Neuronal stem cell (in vitro differentiated cells): Measurements from ENCODE around the gene KIAA0930.

Experiments
- DNase-seq: peaks from one replicate; pipeline ENCODE4 v3.0.0-alpha.2; 2013; ENCODE audit warnings: low spot score
- H2AFZ ChIP-seq: one replicate; pipeline ENCODE4 v1.6.1; 2013; ENCODE audit warnings: mild to moderate bottlenecking, low read length, inconsistent platforms
- H2AK5ac ChIP-seq: 2 replicates; pipeline ENCODE4 v1.6.1; 2013; ENCODE audit warnings: low read depth, mild to moderate bottlenecking, inconsistent platforms, low read length, moderate library complexity, mixed read lengths
- H2BK120ac ChIP-seq: 2 replicates; pipeline ENCODE4 v1.6.1; 2013; ENCODE audit warnings: low read depth, mild to moderate bottlenecking, inconsistent platforms, low read length, moderate library complexity, mixed read lengths
- H2BK12ac ChIP-seq: one replicate; pipeline ENCODE4 v1.6.1; 2013; ENCODE audit warnings: low read length, inconsistent platforms
- H2BK15ac ChIP-seq: 2 replicates; pipeline ENCODE4 v1.6.1; 2013; ENCODE audit warnings: mild to moderate bottlenecking, low read length, inconsistent platforms, mixed read lengths
- H2BK5ac ChIP-seq: one replicate; pipeline ENCODE4 v1.6.1; 2013; ENCODE audit warnings: inconsistent platforms, mild to moderate bottlenecking, low read length, moderate library complexity
- H3K14ac ChIP-seq: one replicate; pipeline ENCODE4 v1.6.1; 2013; ENCODE audit warnings: low read length, inconsistent platforms
- H3K18ac ChIP-seq: 2 replicates; pipeline ENCODE4 v1.6.1; 2013; ENCODE audit warnings: low read length, inconsistent platforms
- H3K23ac ChIP-seq: 2 replicates; pipeline ENCODE4 v1.6.1; 2013; ENCODE audit warnings: low read depth, mild to moderate bottlenecking, mixed read lengths, low read length, inconsistent platforms; ENCODE audit not compliant: poor library complexity
- H3K27ac ChIP-seq: replicated peaks from 3 replicates; pipeline ENCODE4 v1.5.1; 2013; ENCODE audit warnings: low read length, inconsistent platforms
- H3K27me3 ChIP-seq, 3 experiments: 2 replicates each; pipeline ENCODE4 v1.6.1; 2013; ENCODE audit warnings: low read length in 3 of 3, mild to moderate bottlenecking in 2 of 3, inconsistent platforms in 1 of 3, low read depth in 1 of 3, mixed read lengths in 1 of 3, moderate library complexity in 1 of 3; ENCODE audit not compliant: control insufficient read depth in 3 of 3, insufficient read depth in 3 of 3
- H3K36me3 ChIP-seq, 2 donors: replicated peaks in 1 of 2; 2 replicates each; pipeline ENCODE4 v1.6.1; 2013; ENCODE audit warnings: low read length in 2 of 2; ENCODE audit not compliant: control insufficient read depth in 2 of 2, insufficient read depth in 2 of 2
- H3K4ac ChIP-seq: 2 replicates; pipeline ENCODE4 v1.6.1; 2013; ENCODE audit warnings: inconsistent platforms, mild to moderate bottlenecking, low read length, moderate library complexity
- H3K4me1 ChIP-seq, 2 donors: 1 replicate in 1 of 2; 2 replicates in 1 of 2; pipeline ENCODE4 v1.6.1; 2013; ENCODE audit warnings: low read length in 2 of 2, low read depth in 1 of 2; ENCODE audit not compliant: control insufficient read depth in 2 of 2, insufficient read depth in 1 of 2
- H3K4me2 ChIP-seq: one replicate; pipeline ENCODE4 v1.6.1; 2013; ENCODE audit warnings: mild to moderate bottlenecking, low read length, inconsistent platforms; ENCODE audit not compliant: insufficient read depth, poor library complexity, severe bottlenecking
- H3K4me3 ChIP-seq, 2 donors: 2 replicates each; pipeline ENCODE4 v1.5.1; 2013; ENCODE audit warnings: low read length in 2 of 2, mild to moderate bottlenecking in 2 of 2, inconsistent platforms in 1 of 2, moderate library complexity in 1 of 2
- H3K79me1 ChIP-seq: one replicate; pipeline ENCODE4 v1.6.1; 2013; ENCODE audit warnings: low read depth, mild to moderate bottlenecking, inconsistent platforms, low read length, moderate library complexity
- H3K9ac ChIP-seq: one replicate; pipeline ENCODE4 v1.6.1; 2013; ENCODE audit warnings: mild to moderate bottlenecking, low read depth, low read length, inconsistent platforms; ENCODE audit not compliant: poor library complexity
- H3K9me3 ChIP-seq, 2 donors: replicated peaks in 1 of 2; 2 replicates each; pipeline versions ENCODE3 to v1.6.1; 2013; ENCODE audit warnings: low read length in 2 of 2, mild to moderate bottlenecking in 2 of 2, inconsistent platforms in 1 of 2, low read depth in 1 of 2, mixed read lengths in 1 of 2, moderate library complexity in 1 of 2; ENCODE audit not compliant: control insufficient read depth in 2 of 2, insufficient read depth in 1 of 2
- H4K8ac ChIP-seq: one replicate; pipeline ENCODE4 v1.6.1; 2013; ENCODE audit warnings: low read depth, mild to moderate bottlenecking, inconsistent platforms, low read length, moderate library complexity
- H4K91ac ChIP-seq: one replicate; pipeline ENCODE4 v1.6.1; 2013; ENCODE audit warnings: low read length, low read depth, mild to moderate bottlenecking, inconsistent platforms; ENCODE audit not compliant: poor library complexity
- WGBS, 2 donors: extraction: QIAGEN DNeasy Blood & Tissue Kit; methylation state at CpG; one replicate each; pipeline ENCODE4 v1.1.7; 2013; ENCODE audit warnings: missing lambda C conversion rate in 2 of 2, mixed read lengths in 1 of 2; ENCODE audit not compliant: insufficient read length in 2 of 2, insufficient replicate concordance in 1 of 2; ENCODE audit errors: extremely low coverage in 2 of 2; 5-methylcytosine and 5-hydroxymethylcytosine counted together

KIAA0930 gene

GRCh38 chr22:45230026-45230721 lies 10.5 kb downstream of the KIAA0930 start:
- no peak overlapping the region for H3K4me3 ChIP-seq
- H3K9ac ChIP-seq = peak overlapping the region; percentile 50
- no peaks in the 10 kb centered on the region for H3K9me3 ChIP-seq
- no peak overlapping the region for H2AK5ac ChIP-seq
- H3K4me1 ChIP-seq = peaks cover 9 to 15% of the 10 kb centered on the region in 2 donors
- no peak overlapping the region for H2AFZ ChIP-seq
- H3K18ac ChIP-seq = peak overlapping the region; percentile 48
- DNase-seq = no peak
- H3K23ac ChIP-seq = no peak overlapping the region
- H3K14ac ChIP-seq = no peak overlapping the region
- H3K27ac ChIP-seq = no peak overlapping the region
- peaks cover 9% of the 10 kb centered on the region for H3K79me1 ChIP-seq
- no peak overlapping the region for H3K4ac ChIP-seq
- H2BK5ac ChIP-seq = no peak overlapping the region
- no peaks in the 10 kb centered on the region for H3K36me3 ChIP-seq
- no peak overlapping the region for H2BK120ac ChIP-seq
- no peak overlapping the region for H2BK15ac ChIP-seq
- no peak overlapping the region for H4K91ac ChIP-seq
- no peak overlapping the region for H3K4me2 ChIP-seq
- H4K8ac ChIP-seq = no peak overlapping the region
- no CpG with 5 or more reads among the region's 16 CpGs for WGBS, 2 donors
- no peaks in the 10 kb centered on the region for H3K27me3 ChIP-seq
- H2BK12ac ChIP-seq = no peak overlapping the region

DNA sequence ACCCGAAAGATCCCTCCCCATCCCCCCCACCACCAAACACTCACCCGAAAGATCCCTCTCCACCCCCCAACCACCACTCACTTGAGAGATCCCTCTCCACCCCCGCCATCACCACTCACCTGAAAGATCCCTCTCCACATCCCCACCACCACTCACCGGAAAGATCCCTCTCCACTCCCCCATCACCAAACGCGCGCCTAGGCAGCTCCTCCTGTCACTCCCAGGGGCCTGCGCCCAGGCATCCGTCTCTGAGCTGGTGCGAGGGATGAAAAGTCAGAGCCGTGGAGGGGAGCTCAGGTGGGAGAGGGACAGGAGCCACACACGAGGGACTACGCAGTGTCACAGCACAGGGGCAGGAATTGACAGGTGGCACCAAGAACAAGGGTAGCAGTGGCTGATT lies 11.5 kb downstream of the KIAA0930 start:
- H2BK15ac ChIP-seq = no peak overlapping the region
- no peak overlapping the region for H3K4ac ChIP-seq
- H2AFZ ChIP-seq = no peak overlapping the region
- no peak overlapping the region for H3K4me3 ChIP-seq
- H3K36me3 ChIP-seq = peaks cover 0 to 1% of the 10 kb centered on the region in 2 donors
- H3K79me1 ChIP-seq = peaks cover 9% of the 10 kb centered on the region
- peak overlapping the region; percentile 82 for H3K23ac ChIP-seq
- H2BK120ac ChIP-seq = no peak overlapping the region
- H3K14ac ChIP-seq = no peak overlapping the region
- no peak overlapping the region for H3K9ac ChIP-seq
- no peak overlapping the region for H4K91ac ChIP-seq
- no peaks in the 10 kb centered on the region for H3K27me3 ChIP-seq
- peak overlapping the region; percentile 27 for H3K18ac ChIP-seq
- no peak overlapping the region for H2BK12ac ChIP-seq
- peaks cover 14 to 25% of the 10 kb centered on the region in 2 donors for H3K4me1 ChIP-seq
- no peak overlapping the region for H2AK5ac ChIP-seq
- no peak overlapping the region for H3K4me2 ChIP-seq
- no peak overlapping the region for H3K27ac ChIP-seq
- H3K9me3 ChIP-seq = no peaks in the 10 kb centered on the region
- no peak for DNase-seq
- H2BK5ac ChIP-seq = no peak overlapping the region
- H4K8ac ChIP-seq = no peak overlapping the region
- WGBS, 2 donors = no CpG with 5 or more reads among the region's 13 CpGs

GRCh38 chr22:45228401-45228754 lies 12.3 kb downstream of the KIAA0930 start:
- H2AFZ ChIP-seq = no peak overlapping the region
- no CpG with 5 or more reads among the region's 8 CpGs for WGBS, 2 donors
- no peak overlapping the region for H2BK15ac ChIP-seq

DNA sequence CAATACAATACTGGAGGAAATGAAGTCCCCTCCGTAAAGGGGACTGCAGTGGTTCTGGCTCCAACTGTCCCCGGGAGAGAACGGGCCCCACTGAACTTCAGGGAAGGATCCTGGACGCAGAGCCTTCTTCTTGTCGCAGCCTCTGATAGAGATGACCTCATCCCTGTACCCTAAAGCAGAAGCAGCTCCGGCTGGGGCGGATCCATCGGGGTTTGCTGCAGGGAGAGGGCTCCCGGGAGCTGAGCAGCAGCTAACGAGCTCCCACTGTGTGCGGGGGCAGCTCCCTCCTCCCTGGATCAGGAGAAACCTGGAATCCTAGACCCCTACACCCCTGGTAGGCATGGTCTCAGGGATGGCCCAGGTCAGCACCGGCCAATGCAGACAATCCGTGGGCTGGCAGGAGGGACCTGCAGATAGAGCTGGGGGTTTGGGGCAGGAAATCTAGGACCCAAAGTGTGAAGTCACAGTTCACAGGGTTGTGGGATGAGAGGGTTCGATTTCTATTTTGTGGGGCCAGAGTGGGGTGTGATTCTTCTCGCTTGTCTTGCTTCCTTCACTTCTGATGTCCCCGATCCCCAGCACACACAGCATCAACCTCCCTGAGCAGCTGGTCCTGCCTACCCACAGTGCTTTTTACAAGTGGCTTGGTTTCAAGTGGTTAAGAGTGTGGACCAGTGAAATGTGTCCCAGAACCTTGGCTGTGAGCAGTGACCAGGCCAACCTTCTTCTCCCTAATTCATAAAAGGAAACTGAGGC lies 12.9 kb downstream of the KIAA0930 start:
- Histone ChIP-seq H3K18ac (peak overlapping the region; percentile 11), H3K4ac (no peak overlapping the region), H2AFZ (no peak overlapping the region), H3K9ac (no peak overlapping the region), H3K36me3 (peaks cover 0 to 1% of the 10 kb centered on the region in 2 donors), H3K9me3 (no peaks in the 10 kb centered on the region), H2BK12ac (no peak overlapping the region), H3K27ac (no peak overlapping the region), H2AK5ac (no peak overlapping the region), H4K91ac (no peak overlapping the region), H3K4me3 (no peak overlapping the region), H3K79me1 (peaks cover 7% of the 10 kb centered on the region), H3K23ac (no peak overlapping the region), H4K8ac (no peak overlapping the region), H2BK5ac (no peak overlapping the region), H3K4me1 (peaks cover 14 to 26% of the 10 kb centered on the region in 2 donors), H3K4me2 (no peak overlapping the region), H3K27me3 (no peaks in the 10 kb centered on the region), H2BK15ac (no peak overlapping the region), H2BK120ac (no peak overlapping the region), H3K14ac (no peak overlapping the region)
- no peak for DNase-seq
- no CpG with 5 or more reads among the region's 16 CpGs for WGBS, 2 donors

More at GRCh38 chr22:45228401-45228754, 12.3 kb downstream of the KIAA0930 start:
- Histone ChIP-seq H3K18ac (no peak overlapping the region), H2BK12ac (no peak overlapping the region), H3K27ac (no peak overlapping the region), H3K9me3 (no peaks in the 10 kb centered on the region), H3K14ac (no peak overlapping the region), H3K9ac (no peak overlapping the region), H3K36me3 (peaks cover 0 to 1% of the 10 kb centered on the region in 2 donors), H4K91ac (no peak overlapping the region), H4K8ac (no peak overlapping the region), H3K4me1 (peaks cover 14 to 26% of the 10 kb centered on the region in 2 donors), H2BK5ac (no peak overlapping the region), H3K4ac (no peak overlapping the region), H2AK5ac (no peak overlapping the region), H2BK120ac (no peak overlapping the region), H3K4me3 (no peak overlapping the region), H3K4me2 (no peak overlapping the region), H3K27me3 (no peaks in the 10 kb centered on the region), H3K79me1 (peaks cover 7% of the 10 kb centered on the region), H3K23ac (no peak overlapping the region)
- no peak for DNase-seq
